Cardiac septum (tissue), 1 donor: ENCODE results near the gene CIRBP. TPM values are rescaled to one million over a fixed set of nuclear protein-coding genes. Genes with fewer than 3 reads are reported as not detected.
"Not testable (repeated sequence)": the region's sequence is repeated elsewhere in the genome, so short reads cannot be mapped to it uniquely, and the experiment has no call there.

ENCODE experiments used
- DNase-seq: peaks from one replicate; pipeline ENCODE4 v3.0.0-alpha.2; 2020; ENCODE audit warnings: low spot score
- intact Hi-C: fragments of 100-400 bp; cut with DNase I; formaldehyde crosslinking; loops from one replicate; pipeline ENCODE4 v1.14.0; 2022
- total RNA-seq: library from RNA; stranded (reverse); fragmentation: NEBNext Ultra II Directional; extraction: Animal tissue kit (Norgen Biotek cat#: 25700); gene quantifications from one replicate; pipeline ENCODE4 v1.2.1, GENCODE V29; 2021
- donor health status: DM: no; HTN: no; CAD: no.

The CIRBP gene
- total RNA-seq, 1 donor from 2014 or later = 318 TPM

DNA sequence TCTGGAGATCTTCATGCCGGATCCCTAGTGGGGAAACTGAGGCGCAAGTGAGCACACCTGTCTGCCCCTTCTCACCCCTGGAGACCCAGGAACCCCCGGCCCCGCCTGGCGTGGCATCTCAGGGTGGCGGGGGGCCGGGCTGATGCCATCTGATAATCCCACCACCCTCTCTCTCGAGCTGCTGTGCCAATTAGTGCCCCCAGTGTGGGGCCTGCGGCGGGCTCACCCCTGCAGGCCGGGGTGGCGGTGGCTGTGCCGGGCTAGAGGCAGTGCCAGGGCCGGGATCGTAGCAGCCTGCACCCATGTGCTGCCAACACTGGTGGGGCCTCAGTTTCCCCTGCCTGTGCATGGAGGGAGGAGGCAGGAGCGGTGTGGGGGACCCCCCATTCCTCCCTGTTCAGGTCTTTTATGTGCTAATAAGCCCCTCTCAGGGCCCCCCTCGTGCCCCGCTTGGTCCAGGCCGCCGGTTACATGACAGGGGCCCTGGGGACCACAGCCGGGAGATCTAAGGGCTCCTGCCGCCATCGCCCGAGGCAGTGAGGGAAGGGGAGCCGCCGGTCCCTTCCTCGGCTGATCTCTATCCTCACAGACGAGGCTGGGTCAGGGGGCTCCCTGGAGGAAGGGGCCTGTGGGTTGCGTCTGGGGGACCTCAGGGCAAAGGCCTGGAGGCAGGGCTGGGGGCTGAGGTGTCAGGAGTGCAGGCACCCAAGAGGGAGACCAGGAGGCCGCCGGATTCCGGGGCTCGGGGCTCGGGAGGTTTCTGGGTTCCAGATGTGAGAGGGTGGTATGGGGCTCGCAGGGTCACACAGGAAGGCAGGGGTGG lies 24.9 kb downstream of the CIRBP start:
- DNase-seq = no peak
- intact Hi-C loops = no loop called here

DNA sequence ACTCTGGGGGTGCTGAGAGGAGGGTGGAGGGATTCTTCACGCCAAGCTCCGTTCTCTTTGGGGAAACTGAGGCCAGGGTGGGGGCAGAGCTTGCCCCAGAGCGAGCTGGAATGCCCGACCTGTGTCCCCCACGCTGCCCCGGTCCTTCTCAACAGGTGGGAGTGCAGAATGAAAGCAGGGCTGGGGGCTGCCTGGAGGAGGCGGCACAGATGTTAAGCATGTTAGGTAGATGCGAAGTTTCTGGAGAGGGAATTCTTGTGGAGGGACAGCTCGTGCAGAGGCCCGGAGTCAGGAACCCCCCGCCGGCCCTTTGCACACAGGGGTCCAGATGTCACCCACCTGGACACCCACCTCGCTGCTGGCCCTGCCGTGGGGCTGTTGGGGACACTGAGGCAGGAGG lies 25.6 kb downstream of the CIRBP start:
- DNase-seq = no peak
- intact Hi-C loops = no loop called here

DNA sequence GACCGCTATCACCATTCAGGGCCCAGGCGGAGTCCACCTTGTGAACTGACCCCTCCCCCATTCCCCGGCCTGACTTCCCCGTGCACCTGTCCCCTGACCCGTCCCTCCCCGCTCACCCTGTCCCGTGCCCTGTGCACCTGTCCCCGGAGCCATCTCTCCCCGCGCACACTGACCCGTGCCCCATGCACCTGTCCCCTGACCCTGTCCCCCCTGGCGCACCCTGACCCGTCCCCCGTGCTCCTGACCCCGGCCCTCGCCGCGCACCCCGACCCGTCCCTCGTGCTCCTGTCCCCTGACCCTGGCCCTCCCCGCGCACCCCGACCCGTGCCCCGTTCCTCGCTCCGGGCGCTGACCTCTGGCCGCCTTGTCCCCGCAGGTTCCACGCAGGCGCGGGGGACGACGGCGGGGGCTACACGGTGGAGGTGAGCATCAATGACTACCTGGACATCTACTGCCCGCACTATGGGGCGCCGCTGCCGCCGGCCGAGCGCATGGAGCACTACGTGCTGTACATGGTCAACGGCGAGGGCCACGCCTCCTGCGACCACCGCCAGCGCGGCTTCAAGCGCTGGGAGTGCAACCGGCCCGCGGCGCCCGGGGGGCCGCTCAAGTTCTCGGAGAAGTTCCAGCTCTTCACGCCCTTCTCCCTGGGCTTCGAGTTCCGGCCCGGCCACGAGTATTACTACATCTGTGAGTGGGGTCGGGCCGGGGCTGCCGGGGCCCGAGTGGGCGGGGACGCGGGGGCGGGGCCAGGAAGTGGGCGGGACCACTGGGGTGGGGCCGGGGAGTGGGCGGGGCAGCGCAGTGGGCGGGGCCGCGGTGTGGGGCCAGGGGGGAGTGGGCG lies 26.3 kb downstream of the CIRBP start:
- DNase-seq = no peak

DNA sequence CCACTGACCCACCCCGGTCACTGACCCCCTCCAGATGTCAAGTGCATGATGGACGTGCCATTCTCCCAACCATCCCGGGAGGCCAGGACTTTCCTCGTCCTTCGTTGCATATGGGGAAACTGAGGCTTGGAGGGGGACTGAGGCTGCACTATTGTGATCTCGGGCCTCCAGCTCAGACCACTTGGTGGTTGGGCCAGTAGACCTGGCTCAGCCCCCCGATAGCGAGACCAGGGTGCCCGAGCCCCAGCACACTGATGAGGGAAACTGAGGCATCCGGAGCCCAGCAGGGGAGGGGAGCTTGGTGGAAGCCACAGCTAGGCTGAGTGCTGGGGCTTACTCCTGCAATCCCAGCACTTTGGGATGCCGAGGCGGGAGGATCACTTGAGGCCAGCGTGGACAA lies 26.9 kb downstream of the CIRBP start:
- DNase-seq = no peak
- intact Hi-C loops = no loop called here

More for the DNA sequence above, 26.3 kb downstream of the CIRBP start:
- intact Hi-C loops = no loop called here

DNA sequence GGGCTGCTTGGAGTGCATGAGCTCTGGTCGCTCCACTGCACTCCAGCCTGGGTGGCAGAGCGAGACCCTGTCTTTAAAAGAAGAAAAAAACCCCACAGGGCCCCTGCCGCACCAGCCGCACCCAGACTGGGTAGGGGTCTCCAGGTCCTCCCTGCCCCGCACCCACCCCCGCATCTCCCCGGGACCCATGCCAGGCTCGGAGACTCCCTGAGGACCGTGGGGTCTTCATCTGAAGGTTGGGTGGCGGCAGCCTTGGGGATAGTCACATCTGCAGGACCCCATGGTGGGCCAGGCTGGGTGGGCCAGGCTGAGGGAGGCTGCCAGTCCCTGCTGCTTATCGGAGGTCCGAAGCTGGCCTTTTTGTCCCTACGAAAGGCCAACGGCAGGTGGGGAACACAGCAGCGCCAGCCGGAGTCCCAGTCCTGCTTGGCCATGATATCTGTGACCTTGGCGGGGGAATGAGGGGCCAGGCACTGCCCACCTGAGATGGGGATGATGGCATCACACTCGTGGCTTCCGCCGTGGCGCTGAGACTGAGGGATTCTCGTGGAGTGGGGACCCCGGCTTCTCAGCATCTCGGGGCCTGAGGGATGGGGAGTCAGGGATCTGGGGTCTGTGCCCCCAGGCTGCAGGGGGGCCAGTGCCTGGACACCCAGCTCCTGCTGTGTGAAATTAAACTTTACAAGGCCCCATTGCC lies 27.6 kb downstream of the CIRBP start:
- DNase-seq = no peak
- intact Hi-C loops = no loop called here

DNA sequence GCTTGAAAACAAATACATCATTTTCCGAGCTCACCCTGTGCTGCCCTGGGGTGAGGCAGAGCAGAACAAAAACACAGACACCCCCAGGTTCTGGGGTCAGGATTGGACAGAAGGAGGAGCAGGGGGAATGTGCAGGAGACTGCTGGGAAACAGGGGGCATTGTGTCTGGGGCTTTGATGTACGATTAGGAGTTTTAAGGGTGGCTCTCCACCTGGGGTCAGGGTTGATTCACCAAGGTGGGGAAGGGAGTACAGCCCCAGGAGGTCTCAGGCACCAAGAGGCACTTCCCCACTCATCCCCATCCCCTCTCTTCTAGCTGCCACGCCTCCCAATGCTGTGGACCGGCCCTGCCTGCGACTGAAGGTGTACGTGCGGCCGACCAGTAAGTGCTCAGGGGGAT lies 29.1 kb downstream of the CIRBP start:
- no peak for DNase-seq
- intact Hi-C loops = no loop called here

DNA sequence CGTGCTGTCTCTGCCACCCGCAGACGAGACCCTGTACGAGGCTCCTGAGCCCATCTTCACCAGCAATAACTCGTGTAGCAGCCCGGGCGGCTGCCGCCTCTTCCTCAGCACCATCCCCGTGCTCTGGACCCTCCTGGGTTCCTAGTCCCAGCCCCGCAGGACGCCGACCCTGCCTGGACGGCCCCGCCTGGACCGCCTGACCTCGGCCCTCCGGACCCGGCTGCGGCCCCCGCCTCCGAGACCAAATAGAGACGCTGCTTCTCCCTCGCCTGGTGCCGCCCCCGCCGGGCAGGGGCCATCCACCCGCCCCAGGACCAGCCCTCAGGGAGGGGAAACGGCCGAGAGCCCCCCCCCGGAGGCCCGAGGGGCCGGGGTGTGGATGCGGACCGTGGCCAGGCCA lies 30.7 kb downstream of the CIRBP start:
- DNase-seq = no peak
- intact Hi-C loops = no loop called here

DNA sequence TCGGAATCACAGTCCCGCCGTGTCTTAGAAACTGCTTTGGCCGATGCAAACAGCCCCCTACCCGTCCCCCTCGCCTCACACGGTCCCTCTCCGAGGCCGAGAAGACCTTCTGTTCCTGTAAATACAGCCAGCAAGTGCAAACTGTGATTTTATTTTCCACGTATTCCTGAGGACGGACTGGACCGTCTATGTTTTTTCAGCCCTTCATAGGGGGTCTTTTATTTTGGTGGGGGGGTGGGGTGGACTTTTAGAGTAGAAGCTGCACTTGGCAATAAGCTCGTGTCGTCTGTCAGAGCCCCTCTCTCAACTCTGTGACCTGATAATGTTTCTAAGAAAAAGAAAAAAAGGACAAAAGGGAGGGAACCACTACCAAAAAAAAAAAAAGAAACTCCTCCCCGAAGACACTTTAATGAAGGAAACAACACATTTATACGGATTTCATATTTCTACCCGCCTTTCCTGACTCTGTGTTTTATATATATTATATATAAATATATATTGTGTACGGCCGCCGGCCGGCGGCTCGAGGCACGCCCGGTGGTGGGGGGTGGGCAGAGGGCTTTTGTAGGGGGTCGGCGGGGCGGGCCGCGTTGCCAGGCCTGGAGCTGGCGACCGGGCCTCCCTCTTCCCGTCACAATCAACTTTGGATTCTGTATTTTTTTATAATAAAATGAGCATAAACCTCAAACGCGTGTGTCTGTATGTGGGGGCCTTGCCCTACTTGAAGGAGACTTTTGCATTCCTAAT lies 31.8 kb downstream of the CIRBP start:
- DNase-seq = no peak
- intact Hi-C loops = no loop called here

DNA sequence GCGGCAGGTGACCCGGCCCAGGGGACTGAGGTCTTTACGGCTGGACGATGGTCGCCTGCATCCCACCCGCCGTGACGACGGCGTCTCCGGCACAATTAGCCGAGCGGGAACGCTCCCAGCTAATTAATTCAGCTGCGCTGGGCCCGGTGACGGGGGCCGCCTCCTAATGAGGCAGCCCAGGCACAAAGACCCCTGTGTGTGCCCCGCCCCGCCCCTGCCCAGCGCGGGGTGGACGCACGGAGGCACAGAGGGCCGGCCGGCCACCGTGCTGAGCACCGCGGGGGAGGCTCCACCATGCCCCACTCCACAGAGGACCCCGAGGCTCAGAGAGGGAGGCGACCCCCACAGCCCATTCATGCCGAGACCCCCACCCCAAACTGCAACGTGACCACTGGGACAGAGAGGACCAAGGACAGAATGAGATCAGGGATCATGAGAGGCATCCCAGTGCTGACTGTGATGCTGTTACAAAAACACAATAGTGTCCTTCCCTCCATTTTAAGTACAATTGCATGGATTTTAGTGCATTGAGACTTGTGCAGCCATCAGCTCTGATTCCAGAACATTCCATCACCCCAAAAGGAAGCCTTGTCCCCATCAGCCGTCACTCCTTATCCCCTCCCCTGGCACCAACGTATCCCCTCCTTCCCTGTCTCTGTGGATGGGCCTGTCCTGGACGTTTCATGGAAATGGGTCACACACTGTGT lies 33.6 kb downstream of the CIRBP start:
- DNase-seq = no peak
- intact Hi-C loops = no loop called here

DNA sequence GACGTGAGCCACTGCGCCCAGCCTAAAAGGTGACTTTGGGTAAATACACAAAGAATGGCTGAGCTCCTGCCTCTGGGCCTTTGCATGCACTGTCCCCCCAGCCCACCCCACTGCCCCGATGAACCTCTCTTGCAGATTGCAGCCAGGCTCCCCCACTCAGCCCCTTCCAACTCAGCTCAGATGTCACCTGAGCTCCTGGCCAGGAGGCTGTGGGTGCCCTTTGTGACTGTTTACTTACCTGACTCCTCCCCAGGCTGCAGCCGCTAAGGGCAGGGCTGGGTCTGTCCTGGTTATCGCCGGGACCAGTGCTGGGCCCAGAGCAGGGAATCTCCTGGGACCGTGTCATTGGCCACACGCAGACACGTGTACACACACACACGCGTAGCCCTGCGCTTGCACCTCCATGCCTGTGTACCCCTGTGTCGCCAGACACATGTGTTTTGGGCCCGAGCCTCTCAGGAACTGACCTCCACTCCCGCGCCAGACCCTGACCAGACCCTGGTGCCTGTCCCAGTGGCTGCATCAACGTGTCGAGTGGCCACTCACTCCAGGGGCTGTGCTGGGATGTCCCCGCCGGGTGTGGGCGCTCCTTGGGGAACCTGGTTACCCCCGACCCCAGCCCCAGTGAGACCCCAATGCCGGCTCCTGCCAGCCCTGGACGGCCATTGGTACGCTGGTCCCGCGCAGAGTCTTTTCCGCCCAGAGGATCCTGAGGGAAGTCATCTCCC lies 35.2 kb downstream of the CIRBP start:
- intact Hi-C loops = no loop called here
- DNase-seq = no peak

DNA sequence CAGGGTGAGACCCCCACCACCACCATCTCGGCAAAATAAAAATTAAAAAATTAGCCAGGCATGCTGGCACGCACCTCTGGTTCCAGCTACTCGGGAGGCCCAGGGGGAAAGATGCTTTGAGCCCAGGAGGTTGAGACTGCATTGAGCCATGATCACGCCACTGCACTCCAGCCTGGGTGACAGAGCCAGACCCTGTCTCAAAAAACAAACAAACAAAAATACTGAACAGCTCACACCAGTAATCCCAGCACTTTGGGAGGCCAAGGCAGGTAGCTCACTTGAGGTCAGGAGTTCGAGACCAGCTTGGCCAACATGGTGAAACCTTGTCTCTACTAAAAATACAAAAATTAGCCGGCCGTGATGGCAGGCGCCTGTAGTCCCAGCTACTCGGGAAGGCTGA lies 36.2 kb downstream of the CIRBP start:
- intact Hi-C loops, DNase-seq: not testable (repeated sequence)

DNA sequence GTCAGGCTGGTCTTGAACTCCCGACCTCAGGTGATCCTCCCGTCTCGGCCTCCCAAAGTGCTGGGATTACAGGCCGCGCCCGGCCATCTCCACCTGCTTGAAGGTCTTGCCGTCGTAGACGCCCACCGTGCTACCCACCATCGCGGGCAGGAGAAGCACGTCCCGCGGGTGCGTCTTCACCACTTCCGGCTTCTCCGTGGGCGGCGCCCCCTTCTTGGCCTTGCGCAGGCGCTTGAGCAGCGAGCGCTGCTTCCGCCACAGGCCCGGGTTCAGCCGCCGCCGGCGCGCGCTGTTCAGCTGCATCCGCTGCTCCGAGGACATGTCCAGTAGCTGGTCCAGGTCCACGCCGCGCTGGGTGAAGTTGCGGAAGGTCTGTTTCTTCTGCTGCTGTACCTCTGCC lies 38.2 kb downstream of the CIRBP start:
- no peak for DNase-seq
- intact Hi-C loops = no loop called here

DNA sequence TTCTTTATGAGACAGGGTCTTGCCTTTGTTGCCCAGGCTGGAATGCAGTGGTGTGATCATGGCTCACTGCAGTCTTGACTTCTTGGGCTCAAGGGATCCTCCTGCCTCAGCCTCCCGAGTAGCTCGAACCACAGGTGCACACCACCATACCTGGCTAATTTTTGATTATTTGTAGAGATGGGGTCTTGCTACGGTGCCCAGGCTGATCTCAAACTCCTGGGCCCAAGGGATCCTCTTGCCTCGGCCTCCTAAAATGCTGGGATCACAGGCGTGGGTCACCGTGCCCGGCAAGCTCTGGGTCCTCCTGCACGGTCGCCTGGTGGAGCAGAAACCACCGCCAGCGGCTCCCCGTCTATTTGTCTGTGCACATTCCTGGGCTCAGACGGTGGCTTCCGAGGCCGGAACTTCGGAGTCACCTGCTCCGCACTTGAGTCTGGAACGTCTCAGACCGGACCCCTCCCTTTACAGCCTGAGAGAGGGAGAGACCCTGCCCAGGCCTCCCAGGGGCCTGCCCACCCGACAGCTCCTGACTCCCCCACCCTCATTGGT lies 38.7 kb downstream of the CIRBP start:
- no peak for DNase-seq
- intact Hi-C loops = no loop called here

DNA sequence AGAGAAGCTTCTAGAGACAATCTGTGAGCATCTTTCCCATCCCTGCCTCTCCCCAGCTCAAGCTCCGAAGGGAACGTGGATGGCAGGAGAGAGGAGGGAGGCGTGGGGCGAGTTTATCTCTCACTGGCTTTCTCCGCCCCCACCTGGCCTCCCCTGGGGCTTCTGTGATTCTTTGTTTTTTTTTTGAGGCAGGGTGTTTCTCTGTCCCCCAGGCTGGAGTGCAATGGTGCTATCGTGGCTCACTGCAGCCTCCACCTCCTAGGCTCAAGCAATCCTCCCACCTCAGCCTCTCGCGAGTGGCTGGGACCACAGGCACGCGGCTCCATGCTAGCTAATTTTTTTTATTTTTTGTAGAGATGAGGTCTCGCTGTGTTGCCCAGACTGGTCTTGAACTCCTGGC lies 39.6 kb downstream of the CIRBP start:
- no peak for DNase-seq
- intact Hi-C loops = no loop called here

DNA sequence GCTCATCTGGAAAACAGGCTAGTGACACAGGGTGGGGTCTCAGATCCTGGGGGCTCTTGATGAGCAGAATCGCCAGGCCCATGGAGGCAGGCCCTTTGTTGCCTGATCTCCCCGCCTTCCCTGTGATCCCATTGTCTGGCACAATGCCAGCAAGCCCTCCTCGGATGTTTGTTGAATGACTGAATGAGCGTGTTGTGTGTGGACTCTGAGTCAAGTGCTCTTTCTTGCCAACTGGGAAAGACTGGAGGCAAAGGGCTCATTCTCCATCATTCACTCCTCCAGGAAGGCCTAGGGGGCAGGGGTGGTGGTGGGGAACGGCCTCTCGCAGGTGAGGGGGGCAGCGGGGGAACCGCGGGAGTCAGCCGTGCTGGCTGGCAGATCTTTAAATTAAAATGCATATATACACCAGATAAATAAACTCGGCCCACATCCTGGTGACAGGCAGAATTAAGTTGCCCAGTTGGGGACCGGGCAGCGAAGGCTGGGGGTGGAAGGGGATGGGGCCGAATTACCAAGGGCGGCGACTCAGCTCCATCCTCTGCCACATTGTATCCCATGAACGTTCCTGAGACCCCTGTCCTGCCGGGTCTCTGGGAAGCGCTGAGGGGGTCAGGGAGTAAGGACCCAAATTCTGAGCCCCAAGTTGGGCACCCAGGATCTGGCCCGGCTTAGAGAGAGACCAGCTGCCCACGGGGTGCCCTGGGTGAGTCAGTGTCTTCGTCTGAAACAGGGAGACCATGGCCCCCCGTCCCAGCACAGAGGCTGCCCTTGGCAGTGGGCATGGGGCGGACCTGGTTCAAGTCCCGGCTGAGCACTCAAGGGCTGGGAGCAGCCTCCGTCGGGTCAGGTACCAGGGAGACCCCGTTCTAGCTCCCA lies 41.1 kb downstream of the CIRBP start:
- intact Hi-C loops = loop anchor here (10.0 kb wide), 1 partner anchor 135 kb away; no protein-coding TSS in a partner anchor
- DNase-seq = no peak

DNA sequence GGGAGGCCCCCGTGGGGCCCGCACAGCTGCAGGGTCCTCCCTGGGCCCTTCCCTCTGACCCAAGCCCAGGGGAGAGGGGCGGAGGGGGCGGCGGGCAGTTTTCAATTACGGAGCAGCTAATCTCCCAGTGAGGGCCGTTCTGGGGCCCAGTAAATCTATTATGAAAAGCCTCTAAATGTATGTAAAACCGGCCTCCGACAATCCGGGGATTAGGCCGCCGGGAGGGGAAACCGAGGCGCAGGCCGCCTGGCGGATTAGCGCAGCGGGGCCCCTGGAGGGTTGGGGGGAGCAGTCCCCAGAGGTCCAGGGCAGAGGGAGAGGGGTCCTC lies 41.7 kb downstream of the CIRBP start:
- no peak for DNase-seq
- intact Hi-C loops = loop anchor here (10.0 kb wide), 1 partner anchor 134 kb away; no protein-coding TSS in a partner anchor

DNA sequence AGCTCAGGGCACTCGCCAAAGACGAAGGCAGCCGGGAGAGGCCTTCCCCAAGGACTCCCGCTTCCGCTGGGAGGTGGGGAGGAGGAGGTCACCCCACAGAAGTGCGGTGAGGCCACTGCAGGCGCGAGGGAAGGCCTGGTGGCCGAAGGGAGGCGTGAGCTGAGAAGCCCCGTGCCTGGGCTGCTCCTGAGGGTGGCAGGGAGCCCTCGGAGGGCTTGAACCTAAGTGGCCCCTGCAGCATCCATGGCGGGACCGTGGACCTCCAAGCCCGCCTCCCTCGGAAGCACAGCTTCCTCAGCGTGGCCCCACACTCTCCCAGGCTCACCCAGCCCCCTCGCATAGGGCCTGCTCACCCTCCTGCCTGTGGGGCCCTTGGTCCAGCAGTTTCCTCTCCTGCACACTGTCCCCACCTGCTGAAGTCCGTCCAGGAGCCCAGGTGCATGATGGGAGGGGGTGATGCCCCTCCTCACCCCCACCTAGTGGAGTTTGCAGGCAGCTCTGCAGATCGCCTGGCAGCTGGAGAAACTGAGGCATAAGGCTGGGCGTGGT lies 42.5 kb downstream of the CIRBP start:
- no peak for DNase-seq
- intact Hi-C loops = loop anchor here (10.0 kb wide), 1 partner anchor 133 kb away; no protein-coding TSS in a partner anchor
